Esophagus squamous epithelium (tissue), 4 donors: ENCODE results near the gene SSC4D.

Source experiments
- CTCF ChIP-seq, 6 experiments: fragments of 450-650 bp in 4 of 6; fragments of 200-600 bp in 2 of 6; sonication (generic) in 2 of 6; IDR thresholded peaks; one replicate each; pipeline ENCODE4 v1.5.1; 2016 to 2019; ENCODE audit warnings: antibody characterized with exemption in 6 of 6, mild to moderate bottlenecking in 4 of 6, moderate library complexity in 4 of 6
- POLR2A ChIP-seq, 4 donors: fragments of 450-650 bp; IDR thresholded peaks; one replicate each; pipeline ENCODE4 v1.6.1; 2017; ENCODE audit warnings: antibody characterized with exemption in 4 of 4, mild to moderate bottlenecking in 4 of 4, moderate library complexity in 3 of 4

GRCh38 chr7:76408121-76408560, 1.4 kb downstream of the SSC4D start:
- TF ChIP-seq POLR2A (IDR thresholded peaks at IDR 0.05) = no peak
- TF ChIP-seq CTCF (IDR thresholded peaks at IDR 0.05) = no peak
